Thymus (tissue), 11 donors: ENCODE measurements around the gene FHIT. TPM values are rescaled to one million over a fixed set of nuclear protein-coding genes. Genes with fewer than 3 reads are reported as not detected.

ENCODE experiments used
- DNase-seq, 9 donors: peaks; one replicate each; pipeline ENCODE4 v3.0.0-alpha.2; 2013; ENCODE audit warnings: low spot score in 9 of 9, low read depth in 6 of 9, missing footprints in 1 of 9
- H3K27ac ChIP-seq, 2 donors: one replicate each; pipeline ENCODE4 v1.5.1; 2013; ENCODE audit warnings: control low read depth in 1 of 2, low read depth in 1 of 2, low read length in 1 of 2, mild to moderate bottlenecking in 1 of 2, moderate library complexity in 1 of 2
- H3K27me3 ChIP-seq, 2 donors: one replicate each; pipeline ENCODE4 v1.5.1; 2013; ENCODE audit warnings: low read length in 1 of 2; ENCODE audit not compliant: control insufficient read depth in 2 of 2, insufficient read depth in 1 of 2
- H3K36me3 ChIP-seq, 2 donors: one replicate each; pipeline ENCODE4 v1.5.1; 2013; ENCODE audit warnings: low read length in 1 of 2, mild to moderate bottlenecking in 1 of 2, moderate library complexity in 1 of 2; ENCODE audit not compliant: control insufficient read depth in 2 of 2, insufficient read depth in 2 of 2
- H3K4me1 ChIP-seq, 2 donors: one replicate each; pipeline ENCODE4 v1.5.1; 2013; ENCODE audit warnings: low read length in 2 of 2; ENCODE audit not compliant: control insufficient read depth in 2 of 2, insufficient read depth in 2 of 2
- H3K4me3 ChIP-seq, 2 donors: one replicate each; pipeline ENCODE4 v1.5.1; 2013; ENCODE audit warnings: low read length in 2 of 2, control low read depth in 1 of 2, mild to moderate bottlenecking in 1 of 2
- H3K9me3 ChIP-seq, 2 donors: one replicate each; pipeline ENCODE4 v1.5.1; 2013; ENCODE audit warnings: low read length in 1 of 2, mild to moderate bottlenecking in 1 of 2; ENCODE audit not compliant: control insufficient read depth in 2 of 2, insufficient read depth in 1 of 2
- WGBS: extraction: QIAGEN DNeasy Blood & Tissue Kit; methylation state at CpG from one replicate; pipeline ENCODE4 v1.1.7; 2013; 5-methylcytosine and 5-hydroxymethylcytosine counted together
- polyA plus RNA-seq: library from polyadenylated mRNA; stranded (reverse); fragments of 200-250 nt; gene quantifications from one replicate; pipeline ENCODE4 v1.2.3, GENCODE V29; 2013
- total RNA-seq: library from RNA; stranded (reverse); fragments of 120-200 nt; gene quantifications from one replicate; pipeline ENCODE4 v1.2.4, GENCODE V29; 2013
- donor health status: healthy.

FHIT gene
- total and polyA plus RNA-seq, 2 donors = 9.2 to 13.2 TPM

GRCh38 chr3:59996056-59996455 is 1255.2 kb downstream of the FHIT start:
- Histone ChIP-seq H3K27ac (peak overlapping the region; percentile 36 to 82), H3K9me3 (no peaks in the 10 kb centered on the region), H3K36me3 (no peaks in the 10 kb centered on the region), H3K4me1 (peaks cover 41 to 43% of the 10 kb centered on the region in 2 donors), H3K27me3 (no peaks in the 10 kb centered on the region), H3K4me3 (no peak overlapping the region)
- WGBS = 97% methylated on average over 2 of the region's 2 CpGs
- no peak for DNase-seq

GRCh38 chr3:59995563-59995962 is 1255.7 kb downstream of the FHIT start:
- 30% methylated on average over 4 of the region's 4 CpGs for whole genome bisulfite sequencing
- peak in 1 of 9 donors; percentile 66 for DNase-seq
- Histone ChIP-seq H3K4me3 (no peak overlapping the region), H3K9me3 (no peaks in the 10 kb centered on the region), H3K27ac (peak overlapping the region; percentile 36 to 82), H3K27me3 (no peaks in the 10 kb centered on the region), H3K36me3 (no peaks in the 10 kb centered on the region), H3K4me1 (peaks cover 45 to 46% of the 10 kb centered on the region in 2 donors)

- Histone ChIP-seq H3K27me3 (no peaks in the 10 kb centered on the region), H3K36me3 (no peaks in the 10 kb centered on the region), H3K4me3 (no peak overlapping the region), H3K9me3 (no peaks in the 10 kb centered on the region), H3K4me1 (peaks cover 48 to 52% of the 10 kb centered on the region in 2 donors), H3K27ac (peak overlapping the region; percentile 58 to 82)
- peak in 3 of 9 donors; percentile 49 to 71 (median 49) for DNase-seq
- WGBS = 28% methylated on average over 6 of the region's 6 CpGs
Measured at GRCh38 chr3:59994732-59995304, 1256.4 kb downstream of the FHIT start.

- DNase-seq = peak in 3 of 9 donors; percentile 60 to 77 (median 61)
- no peaks in the 10 kb centered on the region for H3K27me3 ChIP-seq
- H3K9me3 ChIP-seq = no peaks in the 10 kb centered on the region
- no peaks in the 10 kb centered on the region for H3K36me3 ChIP-seq
- 60% methylated on average over 4 of the region's 4 CpGs for WGBS
- no peak overlapping the region for H3K4me3 ChIP-seq
- H3K4me1 ChIP-seq = peaks cover 51 to 67% of the 10 kb centered on the region in 2 donors
- H3K27ac ChIP-seq = peak overlapping the region in 1 of 2 donors; percentile 58
Measured at GRCh38 chr3:59992578-59992977, 1258.7 kb downstream of the FHIT start.

- H3K36me3 ChIP-seq = no peaks in the 10 kb centered on the region
- no peaks in the 10 kb centered on the region for H3K27me3 ChIP-seq
- H3K4me1 ChIP-seq = peaks cover 41 to 60% of the 10 kb centered on the region in 2 donors
- H3K27ac ChIP-seq = peak overlapping the region in 1 of 2 donors; percentile 68
- WGBS = 22% methylated on average over 2 of the region's 2 CpGs
- H3K9me3 ChIP-seq = no peaks in the 10 kb centered on the region
- peak in 3 of 9 donors; percentile 51 to 67 (median 65) for DNase-seq
- no peak overlapping the region for H3K4me3 ChIP-seq
Measured at GRCh38 chr3:59990915-59991314, 1260.3 kb downstream of the FHIT start.

- Histone ChIP-seq H3K27me3 (no peaks in the 10 kb centered on the region), H3K4me1 (peaks cover 8 to 25% of the 10 kb centered on the region in 2 donors), H3K4me3 (no peak overlapping the region), H3K36me3 (no peaks in the 10 kb centered on the region), H3K9me3 (peaks cover 2 to 6% of the 10 kb centered on the region in 2 donors), H3K27ac (no peak overlapping the region)
- no peak for DNase-seq
- WGBS = 93% methylated on average over 3 of the region's 3 CpGs
Measured at GRCh38 chr3:59982510-59982909, 1268.7 kb downstream of the FHIT start.

- Histone ChIP-seq H3K27ac (peak overlapping the region in 1 of 2 donors; percentile 21), H3K4me3 (no peak overlapping the region), H3K9me3 (peaks cover 2 to 6% of the 10 kb centered on the region in 2 donors), H3K4me1 (peaks cover 8 to 25% of the 10 kb centered on the region in 2 donors), H3K36me3 (no peaks in the 10 kb centered on the region), H3K27me3 (no peaks in the 10 kb centered on the region)
- DNase-seq = no peak
- WGBS = 6% methylated on average over 6 of the region's 6 CpGs
Measured at GRCh38 chr3:59981377-59981776, 1269.9 kb downstream of the FHIT start.

- Histone ChIP-seq H3K36me3 (no peaks in the 10 kb centered on the region), H3K27ac (no peak overlapping the region), H3K4me3 (no peak overlapping the region), H3K27me3 (no peaks in the 10 kb centered on the region), H3K9me3 (peaks cover 2 to 6% of the 10 kb centered on the region in 2 donors), H3K4me1 (peaks cover 8 to 23% of the 10 kb centered on the region in 2 donors)
- DNase-seq = no peak
- 41% methylated on average over 2 of the region's 2 CpGs for WGBS
Measured at GRCh38 chr3:59980576-59980975, 1270.7 kb downstream of the FHIT start.

GRCh38 chr3:59979542-59979941 is 1271.7 kb downstream of the FHIT start:
- DNase-seq = no peak
- Histone ChIP-seq H3K27ac (no peak overlapping the region), H3K9me3 (peaks cover 0 to under 1% of the 10 kb centered on the region in 2 donors), H3K4me3 (no peak overlapping the region), H3K36me3 (no peaks in the 10 kb centered on the region), H3K27me3 (no peaks in the 10 kb centered on the region), H3K4me1 (peaks cover 8 to 21% of the 10 kb centered on the region in 2 donors)
- 93% methylated on average over 6 of the region's 6 CpGs for WGBS
